ENCODE results near the gene PRF1.

- TF ChIP-seq POLR2A (IDR thresholded peaks at IDR 0.05) (no peak), CTCF (IDR thresholded peaks at IDR 0.05) (no peak)
Observed at GRCh38 chr10:70587045-70587658, 15.4 kb downstream of the PRF1 start.
